ENCODE measurements around the gene KCTD6. TPM values are rescaled to one million over a fixed set of nuclear protein-coding genes. Genes with fewer than 3 reads are reported as not detected.

Gene KCTD6
- total RNA-seq, 1 donor from 2014 or later, result 8.2 TPM

DNA sequence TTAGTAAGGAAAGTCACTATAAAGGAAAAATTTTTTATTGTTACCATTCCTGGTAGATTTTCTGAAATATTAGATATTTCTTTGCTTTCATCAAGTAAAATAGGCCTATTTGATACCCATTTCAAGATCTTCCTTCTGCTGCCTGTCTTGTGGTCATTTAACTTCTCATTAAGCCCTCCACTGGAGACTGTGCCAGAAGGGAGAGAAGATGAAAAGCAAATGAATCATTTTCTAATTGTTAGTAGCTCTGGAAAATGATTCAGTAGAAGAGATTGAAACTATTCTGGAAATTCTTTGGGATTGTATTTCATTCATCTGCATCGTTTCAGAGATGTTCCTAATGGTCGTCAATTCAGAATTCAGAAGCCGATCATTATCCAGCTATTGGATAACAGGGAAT is 3.2 kb downstream of the KCTD6 start:
- H3K4me3 ChIP-seq, result no peak overlapping the region
- H3K4me1 ChIP-seq, result peaks cover 52% of the 10 kb centered on the region
- TF ChIP-seq, protein P1, sequence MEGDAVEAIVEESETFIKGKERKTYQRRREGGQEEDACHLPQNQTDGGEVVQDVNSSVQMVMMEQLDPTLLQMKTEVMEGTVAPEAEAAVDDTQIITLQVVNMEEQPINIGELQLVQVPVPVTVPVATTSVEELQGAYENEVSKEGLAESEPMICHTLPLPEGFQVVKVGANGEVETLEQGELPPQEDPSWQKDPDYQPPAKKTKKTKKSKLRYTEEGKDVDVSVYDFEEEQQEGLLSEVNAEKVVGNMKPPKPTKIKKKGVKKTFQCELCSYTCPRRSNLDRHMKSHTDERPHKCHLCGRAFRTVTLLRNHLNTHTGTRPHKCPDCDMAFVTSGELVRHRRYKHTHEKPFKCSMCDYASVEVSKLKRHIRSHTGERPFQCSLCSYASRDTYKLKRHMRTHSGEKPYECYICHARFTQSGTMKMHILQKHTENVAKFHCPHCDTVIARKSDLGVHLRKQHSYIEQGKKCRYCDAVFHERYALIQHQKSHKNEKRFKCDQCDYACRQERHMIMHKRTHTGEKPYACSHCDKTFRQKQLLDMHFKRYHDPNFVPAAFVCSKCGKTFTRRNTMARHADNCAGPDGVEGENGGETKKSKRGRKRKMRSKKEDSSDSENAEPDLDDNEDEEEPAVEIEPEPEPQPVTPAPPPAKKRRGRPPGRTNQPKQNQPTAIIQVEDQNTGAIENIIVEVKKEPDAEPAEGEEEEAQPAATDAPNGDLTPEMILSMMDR (IDR thresholded peaks at IDR 0.05), result no peak
- no peaks in the 10 kb centered on the region for H3K9me3 ChIP-seq
- H3K36me3 ChIP-seq, result peaks cover 5% of the 10 kb centered on the region
- H3K27ac ChIP-seq, result no peak overlapping the region
- DNase-seq (no peak), ATAC-seq (no peak)
- intact Hi-C loops (cut with DNase I), result no loop called here
- H3K27me3 ChIP-seq (ENCODE audit: low read depth), result no peaks in the 10 kb centered on the region

DNA sequence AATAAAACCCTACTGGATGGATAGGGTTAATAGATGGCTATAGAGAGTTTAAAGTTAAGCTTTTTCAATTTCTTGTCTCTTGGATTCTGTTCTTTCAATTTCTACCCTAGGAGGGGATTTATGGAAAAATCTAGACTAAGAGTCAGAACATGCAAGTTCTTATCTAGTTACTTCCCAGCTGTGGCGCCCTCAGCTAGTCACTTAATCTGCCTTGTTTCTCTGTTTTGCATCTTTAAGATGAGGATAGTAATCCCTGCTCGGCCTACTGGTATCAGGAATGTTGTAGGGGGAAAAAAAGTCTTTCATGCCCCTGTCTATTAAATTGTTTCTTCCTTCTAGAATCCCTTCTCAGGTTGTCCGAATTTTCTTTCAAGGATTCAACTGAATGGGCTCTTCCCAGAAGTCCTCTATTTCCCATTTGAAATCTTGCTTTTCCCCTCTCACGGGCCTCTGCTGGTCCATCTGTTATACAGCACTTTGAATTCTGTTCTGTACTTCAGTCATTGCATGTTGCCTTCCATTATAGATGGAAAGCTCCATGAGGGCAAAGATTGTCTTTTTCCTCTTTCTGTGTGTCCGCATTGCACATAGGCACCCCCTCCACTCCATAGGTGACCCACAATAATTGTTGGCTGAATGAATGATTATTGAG is 4.4 kb downstream of the KCTD6 start:
- ATAC-seq (no peak), DNase-seq (no peak)
- intact Hi-C loops (cut with DNase I), result no loop called here
- H3K27me3 ChIP-seq (ENCODE audit: low read depth), result no peaks in the 10 kb centered on the region
- H3K9me3 ChIP-seq, result no peaks in the 10 kb centered on the region
- H3K4me3 ChIP-seq, result no peak overlapping the region
- H3K4me1 ChIP-seq, result peaks cover 46% of the 10 kb centered on the region
- no peak overlapping the region for H3K27ac ChIP-seq
- TF ChIP-seq, protein P1 (IDR thresholded peaks at IDR 0.05), result no peak
- H3K36me3 ChIP-seq, result peaks cover 15% of the 10 kb centered on the region

DNA sequence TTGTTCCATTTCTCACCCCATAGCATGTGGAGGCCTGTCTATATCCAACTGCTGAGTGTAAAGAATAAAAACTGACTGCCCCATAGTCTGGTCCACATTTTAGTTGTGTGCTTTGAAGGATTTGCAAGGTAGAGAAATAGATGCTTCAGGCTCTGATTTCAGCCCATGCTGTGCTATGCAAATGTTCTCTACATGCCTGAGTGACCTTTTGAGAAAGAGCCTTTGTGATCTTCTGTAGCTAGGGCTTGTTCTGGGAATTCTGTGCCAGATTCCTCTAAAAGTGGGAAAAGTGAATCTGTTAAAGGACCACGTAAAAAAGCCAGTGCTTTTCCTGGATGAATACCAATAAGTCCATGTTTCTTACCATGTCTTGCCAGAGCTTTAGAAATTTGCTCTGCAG is 5.2 kb downstream of the KCTD6 start:
- no peak for DNase-seq
- no peak for ATAC-seq
- Histone ChIP-seq H3K27ac (no peak overlapping the region), H3K9me3 (no peaks in the 10 kb centered on the region), H3K27me3 (ENCODE audit: low read depth) (no peaks in the 10 kb centered on the region), H3K4me3 (no peak overlapping the region), H3K4me1 (peaks cover 44% of the 10 kb centered on the region), H3K36me3 (peaks cover 23% of the 10 kb centered on the region)
- intact Hi-C loops (cut with DNase I), result no loop called here
- TF ChIP-seq, protein P1 (IDR thresholded peaks at IDR 0.05), result no peak

DNA sequence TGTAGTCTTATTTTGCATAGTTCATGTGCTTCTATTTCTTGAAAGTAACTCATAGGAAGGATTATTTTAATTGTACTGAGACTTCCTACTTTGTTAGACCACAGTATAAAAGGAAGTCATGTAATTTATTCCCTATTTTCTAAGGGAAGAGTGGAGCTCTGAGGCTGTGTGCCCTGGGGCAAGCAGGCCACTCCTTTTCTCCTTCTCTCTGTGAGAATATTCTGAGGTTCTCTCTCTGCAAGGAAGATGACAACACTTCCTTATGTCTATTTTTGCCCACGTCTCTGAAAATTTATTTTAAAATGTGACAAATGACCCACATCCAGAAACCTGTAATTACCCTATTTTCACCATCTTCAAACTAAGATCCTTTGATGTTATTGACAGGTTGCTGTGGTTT is 11.0 kb downstream of the KCTD6 start:
- ATAC-seq, result no peak

DNA sequence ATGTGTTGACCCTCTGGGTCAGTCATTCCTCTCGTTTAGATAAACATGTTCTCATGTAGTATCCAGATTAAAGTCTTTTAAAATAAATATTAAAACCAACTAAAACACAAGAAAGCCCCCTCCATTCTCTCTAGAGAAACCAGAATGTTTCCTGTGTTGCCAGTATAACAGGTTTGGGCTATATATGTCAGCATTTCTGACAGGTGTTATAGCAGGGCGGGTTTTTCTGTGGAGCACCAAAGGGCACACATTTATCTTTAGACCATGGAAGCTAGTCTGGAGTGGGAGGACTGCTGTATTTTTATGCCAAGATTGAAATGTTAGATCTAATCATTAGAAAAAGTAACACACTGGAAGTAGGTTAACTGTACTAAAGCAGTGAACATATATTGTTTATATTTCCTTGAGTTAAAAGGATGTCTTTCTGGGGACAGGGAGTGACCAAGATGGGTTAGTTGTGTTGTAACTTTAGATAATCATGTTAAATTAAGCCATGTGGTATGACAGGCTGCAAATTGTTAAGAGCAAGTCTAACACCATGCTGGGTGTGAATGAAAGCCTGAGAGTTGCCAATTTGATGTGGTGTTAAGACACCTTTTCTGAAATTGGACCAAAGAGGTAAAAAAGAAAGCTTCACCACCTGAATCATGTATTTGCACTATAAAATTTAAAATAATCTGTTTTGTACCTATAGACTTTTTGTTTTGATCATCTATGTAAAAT is 15.6 kb downstream of the KCTD6 start:
- intact Hi-C loops (cut with DNase I), result no loop called here
- H3K27ac ChIP-seq, result no peak overlapping the region
- H3K4me3 ChIP-seq, result no peak overlapping the region
- TF ChIP-seq, protein P1 (IDR thresholded peaks at IDR 0.05), result no peak
- H3K9me3 ChIP-seq, result no peaks in the 10 kb centered on the region
- H3K36me3 ChIP-seq, result peaks cover 17% of the 10 kb centered on the region
- DNase-seq, result no peak
- ATAC-seq, result no peak
- H3K27me3 ChIP-seq (ENCODE audit: low read depth), result no peaks in the 10 kb centered on the region
- H3K4me1 ChIP-seq, result no peaks in the 10 kb centered on the region

More for the DNA sequence above, 11.0 kb downstream of the KCTD6 start:
- peaks cover 42% of the 10 kb centered on the region for H3K36me3 ChIP-seq
- TF ChIP-seq, protein P1 (IDR thresholded peaks at IDR 0.05), result no peak
- H3K27ac ChIP-seq, result no peak overlapping the region
- intact Hi-C loops (cut with DNase I), result no loop called here
- DNase-seq, result no peak
- no peaks in the 10 kb centered on the region for H3K27me3 ChIP-seq (ENCODE audit: low read depth)
- H3K9me3 ChIP-seq, result no peaks in the 10 kb centered on the region
- no peaks in the 10 kb centered on the region for H3K4me1 ChIP-seq
- no peak overlapping the region for H3K4me3 ChIP-seq
